22Rv1 (cell line): ENCODE data around the gene CDHR3.

Source experiments
- ZFX ChIP-seq: fragments of 450-650 bp; IDR thresholded peaks from 2 replicates; pipeline ENCODE4 v1.6.1; 2017; ENCODE audit warnings: antibody characterized with exemption, borderline replicate concordance
- TF ChIP-seq, protein P1 (sequence below): fragments of 450-650 bp; IDR thresholded peaks from 2 replicates; pipeline ENCODE4 v1.5.1; 2017; ENCODE audit warnings: mild to moderate bottlenecking

DNA sequence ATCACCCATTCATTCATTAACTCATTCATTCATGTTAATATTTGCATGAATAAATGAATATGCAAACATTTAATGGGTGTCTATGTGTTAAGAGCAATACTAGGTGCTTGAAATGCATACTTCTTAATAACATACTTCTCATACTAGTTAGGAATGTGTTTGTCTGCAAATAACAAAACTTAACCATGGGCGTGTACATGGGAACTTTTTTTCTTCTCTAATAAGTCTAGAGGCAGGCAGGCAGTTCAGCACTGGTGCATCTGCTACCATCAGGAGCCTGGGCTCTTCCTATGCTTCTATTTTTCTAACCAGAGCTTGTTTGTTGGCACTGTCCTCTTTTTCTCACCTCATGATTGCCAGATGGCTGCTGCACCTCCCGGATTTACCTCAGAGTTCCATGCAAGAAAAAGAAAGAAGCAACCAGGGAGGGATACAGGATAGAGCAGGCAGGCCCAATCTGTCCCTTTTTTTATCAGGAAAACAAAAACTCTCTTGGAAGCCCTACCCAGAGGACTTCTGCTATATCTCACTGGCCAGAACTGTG is 22.7 kb downstream of the CDHR3 start:
- TF ChIP-seq, protein P1, sequence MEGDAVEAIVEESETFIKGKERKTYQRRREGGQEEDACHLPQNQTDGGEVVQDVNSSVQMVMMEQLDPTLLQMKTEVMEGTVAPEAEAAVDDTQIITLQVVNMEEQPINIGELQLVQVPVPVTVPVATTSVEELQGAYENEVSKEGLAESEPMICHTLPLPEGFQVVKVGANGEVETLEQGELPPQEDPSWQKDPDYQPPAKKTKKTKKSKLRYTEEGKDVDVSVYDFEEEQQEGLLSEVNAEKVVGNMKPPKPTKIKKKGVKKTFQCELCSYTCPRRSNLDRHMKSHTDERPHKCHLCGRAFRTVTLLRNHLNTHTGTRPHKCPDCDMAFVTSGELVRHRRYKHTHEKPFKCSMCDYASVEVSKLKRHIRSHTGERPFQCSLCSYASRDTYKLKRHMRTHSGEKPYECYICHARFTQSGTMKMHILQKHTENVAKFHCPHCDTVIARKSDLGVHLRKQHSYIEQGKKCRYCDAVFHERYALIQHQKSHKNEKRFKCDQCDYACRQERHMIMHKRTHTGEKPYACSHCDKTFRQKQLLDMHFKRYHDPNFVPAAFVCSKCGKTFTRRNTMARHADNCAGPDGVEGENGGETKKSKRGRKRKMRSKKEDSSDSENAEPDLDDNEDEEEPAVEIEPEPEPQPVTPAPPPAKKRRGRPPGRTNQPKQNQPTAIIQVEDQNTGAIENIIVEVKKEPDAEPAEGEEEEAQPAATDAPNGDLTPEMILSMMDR: no peak
- TF ChIP-seq ZFX: no peak
